Fibroblast of upper back skin (primary cell): ENCODE measurements around the gene BRD4.
"Not testable (repeated sequence)": the region's sequence is repeated elsewhere in the genome, so short reads cannot be mapped to it uniquely, and the experiment has no call there.

ENCODE experiments used
- DNase-seq: peaks from one replicate; pipeline ENCODE4 v3.0.0-alpha.2; 2013

The BRD4 gene

DNA sequence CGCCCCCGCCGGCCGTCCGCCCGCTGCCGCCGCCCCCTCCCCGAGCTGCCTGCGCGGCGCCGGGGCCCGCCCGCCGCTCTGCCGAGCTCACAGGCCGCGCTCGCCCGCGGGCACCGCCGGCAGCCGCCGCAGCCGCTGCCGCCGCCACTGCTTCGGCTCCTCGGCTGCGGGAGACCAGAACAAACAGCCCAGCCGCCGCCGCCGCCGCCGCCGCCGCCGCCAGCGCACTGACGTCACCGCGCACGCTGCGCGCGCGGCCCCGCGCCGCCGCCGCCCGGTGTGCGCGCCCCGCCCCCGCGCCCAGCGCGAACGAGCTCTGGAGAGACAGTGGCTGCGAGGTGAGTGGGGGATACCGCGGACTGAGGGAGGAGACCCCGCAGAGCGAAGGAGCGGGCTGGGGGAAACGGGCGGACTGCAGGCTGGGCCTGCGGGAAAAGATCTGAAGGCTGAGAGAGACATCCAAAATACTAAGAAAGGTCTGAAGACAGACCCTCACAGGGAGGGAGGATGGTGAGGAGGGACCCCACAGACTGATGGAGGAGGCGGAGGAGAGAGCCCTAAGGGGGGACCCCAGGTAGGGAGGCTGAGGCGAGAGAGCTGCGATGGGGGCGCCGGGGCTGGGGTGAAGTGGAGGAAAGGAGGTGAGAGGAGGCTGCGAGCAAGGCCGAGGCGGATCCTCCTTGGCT lies at the start of gene BRD4:
BRD4 (minus strand) TSS at position 229 of the 686 bp plus-strand sequence. CDS start 59,440 bp downstream, outside the sequence.
- DNase-seq = peak; percentile 50

GRCh38 chr19:15381864-15382263 lies 49.5 kb upstream of the BRD4 start:
- no peak for DNase-seq

GRCh38 chr19:15381429-15381828 lies 49.1 kb upstream of the BRD4 start:
- no peak for DNase-seq

- peak; percentile 31 for DNase-seq
Observed at GRCh38 chr19:15379999-15380647, 47.8 kb upstream of the BRD4 start.

DNA sequence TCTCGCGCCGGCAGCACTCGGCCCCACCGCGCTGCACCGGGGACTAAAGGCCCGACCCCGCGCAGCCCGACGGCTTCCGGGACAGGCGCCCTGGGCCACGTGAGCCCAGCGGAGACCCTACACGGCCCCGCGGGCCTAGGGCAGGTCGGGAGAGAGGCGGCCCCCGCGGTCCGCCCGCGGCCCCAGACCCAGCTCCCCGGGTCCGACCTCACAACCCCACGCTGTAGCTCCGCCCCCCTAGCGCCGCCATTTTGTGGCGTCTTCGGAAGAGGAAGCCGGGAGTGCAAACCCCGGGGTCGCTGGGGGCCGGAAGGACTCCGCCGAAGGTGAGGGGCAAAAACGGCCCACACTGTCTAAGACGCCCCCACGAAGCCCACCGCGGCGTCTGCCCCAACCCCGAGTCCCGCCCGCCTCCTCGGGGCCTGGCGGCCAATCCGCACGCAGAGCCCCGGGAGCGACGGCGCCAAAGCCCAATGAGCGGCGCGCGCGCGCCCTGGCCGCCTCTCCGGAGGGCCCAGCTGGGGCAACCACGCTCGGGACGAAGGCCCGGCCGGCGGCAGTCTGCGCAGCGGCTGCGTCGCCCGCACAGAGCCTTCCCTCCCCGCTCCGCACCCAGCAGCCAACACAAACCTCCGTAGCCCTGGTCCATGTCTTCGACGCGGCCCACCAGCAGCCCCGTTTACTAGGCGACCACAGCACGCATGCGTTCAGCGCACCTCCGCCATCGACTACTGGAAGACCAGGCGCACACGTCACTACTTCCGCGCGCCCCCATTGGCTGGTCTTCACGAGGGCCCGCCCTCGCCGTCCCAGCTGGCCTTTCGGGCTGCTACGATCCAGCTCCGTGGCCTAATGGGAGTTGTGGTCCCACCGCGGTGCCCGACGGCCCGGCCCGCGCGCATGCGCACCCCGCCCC lies 47.0 kb upstream of the BRD4 start, which contains the start of gene AKAP8:
AKAP8 (minus strand) TSS at position 705 of the 916 bp plus-strand sequence; CDS start at position 649, 56 bp downstream.
- DNase-seq = peak; percentile 99

GRCh38 chr19:15378534-15379082 lies 46.3 kb upstream of the BRD4 start:
- DNase-seq = peak; percentile 37

GRCh38 chr19:15374796-15375440 lies 42.6 kb upstream of the BRD4 start:
- no peak for DNase-seq

- no peak for DNase-seq
Observed at GRCh38 chr19:15374105-15374651, 41.8 kb upstream of the BRD4 start.

GRCh38 chr19:15373644-15374043 lies 41.3 kb upstream of the BRD4 start:
- no peak for DNase-seq

DNA sequence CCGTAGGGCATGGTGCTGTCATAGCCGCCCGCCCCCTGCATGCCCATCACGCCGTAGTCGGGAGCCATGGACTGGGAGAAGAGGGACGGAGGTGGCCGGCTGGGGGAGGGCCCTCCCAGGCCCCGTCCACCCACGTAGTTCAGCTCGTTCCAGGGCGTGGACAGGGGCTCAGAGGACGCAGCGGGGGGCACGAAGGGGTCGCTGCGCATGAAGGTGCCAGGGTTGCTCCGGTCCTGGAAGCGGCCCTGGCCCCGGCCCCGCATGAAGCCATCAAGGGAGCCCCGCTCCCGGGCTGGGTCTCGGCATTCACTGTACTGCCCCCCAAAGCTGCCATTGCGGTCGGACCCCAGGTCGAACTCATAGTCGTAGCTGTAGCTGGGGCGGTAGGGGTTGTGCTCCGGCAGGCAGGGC lies 40.6 kb upstream of the BRD4 start:
- no peak for DNase-seq

DNA sequence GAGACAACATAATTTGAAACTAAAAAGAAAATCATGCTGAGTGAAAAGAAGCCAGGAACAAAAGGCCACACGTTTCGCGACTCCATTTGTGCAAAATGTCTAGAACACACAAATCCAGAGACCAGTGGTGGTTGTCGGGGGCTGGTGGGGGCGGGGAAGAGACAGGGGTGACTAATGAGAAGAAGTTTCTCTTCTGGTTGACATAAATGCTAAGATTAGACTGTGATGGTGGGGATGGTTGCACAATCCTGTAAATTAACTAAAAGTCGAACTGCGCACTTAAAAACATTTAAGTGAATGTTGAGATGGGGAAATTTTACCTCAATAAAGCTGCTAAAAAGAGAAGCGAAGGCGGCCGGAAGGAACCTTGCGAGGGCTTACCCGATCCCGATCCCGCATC lies 40.1 kb upstream of the BRD4 start:
- DNase-seq = no peak

DNA sequence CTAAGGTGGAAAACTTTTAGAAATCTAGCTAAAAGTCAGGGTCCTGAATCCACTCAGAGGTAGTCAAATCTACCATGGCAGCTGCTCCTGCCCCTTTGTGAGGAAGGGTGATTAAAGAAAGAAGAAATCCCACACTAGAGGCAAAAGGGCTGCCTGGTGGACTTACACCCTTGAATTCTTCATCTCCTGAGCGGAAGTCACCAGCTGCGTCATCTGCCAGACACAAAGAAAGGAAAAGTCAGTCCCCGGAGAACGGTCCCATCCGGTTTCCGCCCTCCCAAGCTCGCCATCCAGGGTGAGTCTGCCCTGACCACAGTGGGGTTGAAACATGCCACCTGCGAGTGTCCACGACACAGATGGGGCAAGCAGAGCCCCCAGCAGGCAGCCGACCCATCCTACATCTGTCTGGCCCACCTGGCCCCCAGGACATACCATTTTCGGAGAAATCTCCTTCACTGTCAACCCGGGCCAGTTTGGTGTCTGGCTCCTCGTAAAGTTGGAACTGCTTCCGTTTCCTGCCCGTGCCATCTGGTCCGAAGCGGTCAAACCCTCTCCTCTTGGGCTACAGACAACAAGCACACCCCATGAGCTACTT lies 39.5 kb upstream of the BRD4 start:
- DNase-seq = no peak

DNA sequence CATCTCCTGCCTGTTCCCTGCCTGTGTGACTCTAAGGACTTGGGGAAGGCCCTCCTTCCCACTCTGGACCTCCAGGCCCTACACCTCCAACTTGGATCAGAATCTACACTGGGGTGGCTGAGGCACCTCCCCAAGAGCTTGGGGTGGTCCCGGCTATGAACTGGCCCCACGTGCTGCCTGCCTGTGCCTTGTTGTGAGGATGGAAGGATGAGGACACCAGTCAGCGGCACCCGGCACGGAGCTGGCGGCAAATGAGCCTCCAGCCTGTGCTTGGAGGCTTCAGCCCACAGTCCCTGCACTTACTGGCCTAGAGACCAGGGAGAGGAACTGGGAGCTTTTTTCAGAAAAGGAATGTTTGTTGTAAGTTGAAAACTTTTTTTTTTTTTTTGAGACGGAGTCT lies 38.8 kb upstream of the BRD4 start:
- no peak for DNase-seq

- no peak for DNase-seq
Observed at GRCh38 chr19:15369594-15369891, 37.2 kb upstream of the BRD4 start.

- no peak for DNase-seq
Observed at GRCh38 chr19:15368798-15369593, 36.7 kb upstream of the BRD4 start.

DNA sequence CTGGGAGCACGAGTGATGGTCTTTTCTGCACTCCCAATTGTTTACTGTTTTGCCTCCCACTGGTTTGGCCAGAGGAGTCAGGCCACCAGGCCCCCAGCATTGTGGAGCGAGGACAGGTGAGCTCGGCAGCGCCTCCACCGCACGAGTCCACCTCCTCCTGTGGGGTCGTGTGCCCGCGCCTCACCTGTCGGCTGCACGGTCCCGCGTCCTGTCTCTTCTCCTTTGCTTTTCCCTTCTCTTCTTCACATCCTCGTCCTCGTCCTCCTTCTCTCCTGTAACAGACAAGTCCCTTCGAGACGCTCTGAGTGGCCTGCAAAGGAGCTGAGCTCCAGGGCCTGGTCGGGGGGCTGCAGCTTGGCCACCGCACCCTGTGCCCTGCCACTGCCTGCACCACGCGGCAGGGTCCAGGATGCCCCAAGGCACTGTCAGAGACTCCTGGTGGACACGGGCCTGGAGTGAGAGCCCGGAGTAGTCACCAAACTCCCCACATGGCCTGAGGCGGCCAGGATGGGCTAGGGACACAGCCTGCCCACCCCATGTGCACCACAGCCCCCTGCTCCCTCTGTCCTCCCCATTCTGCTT lies 35.8 kb upstream of the BRD4 start:
- no peak for DNase-seq

DNA sequence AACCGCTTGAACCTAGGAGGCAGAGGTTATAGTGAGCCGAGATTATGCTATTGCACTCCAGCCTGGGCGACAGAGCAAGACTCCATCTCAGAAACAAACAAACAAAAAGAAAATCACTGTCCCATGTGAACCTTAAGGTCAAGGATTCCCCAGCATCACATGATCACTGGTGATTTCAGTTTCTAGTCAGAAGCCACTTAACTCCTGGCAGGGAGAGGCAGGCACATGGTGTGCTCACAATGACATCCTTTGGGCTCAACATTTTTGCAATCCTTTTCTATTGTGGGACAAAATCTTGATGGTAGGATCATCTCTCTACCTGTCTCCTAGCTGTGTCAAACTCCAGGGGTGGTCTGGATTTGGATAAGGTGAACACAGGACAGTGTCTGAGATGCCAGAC lies 35.1 kb upstream of the BRD4 start:
- no peak for DNase-seq

GRCh38 chr19:15365264-15365663 lies 32.9 kb upstream of the BRD4 start:
- no peak for DNase-seq

DNA sequence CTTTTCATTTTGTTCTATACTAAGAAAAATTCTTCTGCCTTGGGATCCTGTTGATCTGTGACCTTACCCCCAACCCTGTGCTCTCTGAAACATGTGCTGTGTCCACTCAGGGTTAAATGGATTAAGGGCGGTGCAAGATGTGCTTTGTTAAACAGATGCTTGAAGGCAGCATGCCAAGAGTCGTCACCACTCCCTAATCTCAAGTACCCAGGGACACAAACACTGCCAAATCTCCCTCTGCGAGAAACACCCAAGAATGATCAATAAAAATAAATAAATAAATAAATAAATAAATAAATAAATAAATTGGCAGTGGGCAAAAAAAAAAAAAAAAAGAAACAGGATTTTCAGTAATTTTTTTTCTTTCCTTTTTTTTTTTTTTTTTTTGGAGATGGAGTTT lies 31.5 kb upstream of the BRD4 start:
- not testable (repeated sequence) for DNase-seq

GRCh38 chr19:15363048-15363447 lies 30.7 kb upstream of the BRD4 start:
- DNase-seq = not testable (repeated sequence)

- not testable (repeated sequence) for DNase-seq
Observed at GRCh38 chr19:15360015-15360414, 27.7 kb upstream of the BRD4 start.
